Measurements from ENCODE around the gene MTMR8. TPM values are rescaled to one million over a fixed set of nuclear protein-coding genes. Genes with fewer than 3 reads are reported as not detected.
A peak's percentile ranks its signal among the peaks of the same experiment; 100 is the strongest.
"Not testable (repeated sequence)": the region's sequence is repeated elsewhere in the genome, so short reads cannot be mapped to it uniquely, and the experiment has no call there.

Gene MTMR8
- total RNA-seq, 4 donors from 2014 or later = 1.0 to 5.3 (median 5.2) TPM; not detected in 1

- peak overlapping the region; percentile 45 to 51 for H3K27ac ChIP-seq
- no peak for TF ChIP-seq POLR2A (IDR thresholded peaks at IDR 0.05)
- no peak for TF ChIP-seq CTCF (IDR thresholded peaks at IDR 0.05)
- H3K36me3 ChIP-seq = no peaks in the 10 kb centered on the region
- H3K4me3 ChIP-seq = peak overlapping the region; percentile 47 to 64
- no peak for DNase-seq
- no peaks in the 10 kb centered on the region for H3K9me3 ChIP-seq
- H3K27me3 ChIP-seq = no peaks in the 10 kb centered on the region
- no peaks in the 10 kb centered on the region for H3K4me1 ChIP-seq
- intact Hi-C loops (cut with DNase I; ENCODE audit: low total_unique reads) = no loop called here
These were observed 986 bp downstream of the MTMR8 start for GRCh38 chrX:64394059-64394873.

- Histone ChIP-seq H3K4me1 (no peaks in the 10 kb centered on the region), H3K27ac (no peak overlapping the region), H3K9me3 (peaks cover 0 to 5% of the 10 kb centered on the region in 2 donors), H3K27me3 (no peaks in the 10 kb centered on the region), H3K36me3 (no peaks in the 10 kb centered on the region), H3K4me3 (no peak overlapping the region)
- intact Hi-C loops (cut with DNase I; ENCODE audit: low total_unique reads) = no loop called here
- DNase-seq = no peak
- TF ChIP-seq POLR2A (IDR thresholded peaks at IDR 0.05) = no peak
- TF ChIP-seq CTCF (IDR thresholded peaks at IDR 0.05) = no peak
These were observed 5.8 kb downstream of the MTMR8 start for GRCh38 chrX:64389489-64389888.

- H3K4me1 ChIP-seq; H3K36me3 ChIP-seq; DNase-seq; intact Hi-C loops (cut with DNase I; ENCODE audit: low total_unique reads); H3K27me3 ChIP-seq; H3K27ac ChIP-seq; H3K4me3 ChIP-seq: not testable (repeated sequence)
- peaks cover 0 to 10% of the 10 kb centered on the region in 2 donors for H3K9me3 ChIP-seq
These were observed 14.5 kb downstream of the MTMR8 start for GRCh38 chrX:64380789-64381188.

GRCh38 chrX:64379924-64380323 is 15.3 kb downstream of the MTMR8 start:
- Histone ChIP-seq H3K27ac (no peak overlapping the region), H3K36me3 (no peaks in the 10 kb centered on the region), H3K4me1 (no peaks in the 10 kb centered on the region), H3K4me3 (no peak overlapping the region), H3K27me3 (no peaks in the 10 kb centered on the region), H3K9me3 (peaks cover 0 to 10% of the 10 kb centered on the region in 2 donors)
- no peak for DNase-seq
- intact Hi-C loops (cut with DNase I; ENCODE audit: low total_unique reads) = no loop called here
- TF ChIP-seq POLR2A (IDR thresholded peaks at IDR 0.05) (no peak), CTCF (IDR thresholded peaks at IDR 0.05) (no peak)

GRCh38 chrX:64377753-64378152 is 17.5 kb downstream of the MTMR8 start:
- Histone ChIP-seq H3K27ac (no peak overlapping the region), H3K4me1 (no peaks in the 10 kb centered on the region), H3K27me3 (no peaks in the 10 kb centered on the region), H3K4me3 (no peak overlapping the region), H3K36me3 (no peaks in the 10 kb centered on the region), H3K9me3 (no peaks in the 10 kb centered on the region)
- intact Hi-C loops (cut with DNase I; ENCODE audit: low total_unique reads) = no loop called here
- no peak for DNase-seq
- TF ChIP-seq CTCF (IDR thresholded peaks at IDR 0.05) (no peak), POLR2A (IDR thresholded peaks at IDR 0.05) (no peak)
